ENCODE measurements around the gene FRMD8.
"Not testable (repeated sequence)": the region's sequence is repeated elsewhere in the genome, so short reads cannot be mapped to it uniquely, and the experiment has no call there.

FRMD8 gene

DNA sequence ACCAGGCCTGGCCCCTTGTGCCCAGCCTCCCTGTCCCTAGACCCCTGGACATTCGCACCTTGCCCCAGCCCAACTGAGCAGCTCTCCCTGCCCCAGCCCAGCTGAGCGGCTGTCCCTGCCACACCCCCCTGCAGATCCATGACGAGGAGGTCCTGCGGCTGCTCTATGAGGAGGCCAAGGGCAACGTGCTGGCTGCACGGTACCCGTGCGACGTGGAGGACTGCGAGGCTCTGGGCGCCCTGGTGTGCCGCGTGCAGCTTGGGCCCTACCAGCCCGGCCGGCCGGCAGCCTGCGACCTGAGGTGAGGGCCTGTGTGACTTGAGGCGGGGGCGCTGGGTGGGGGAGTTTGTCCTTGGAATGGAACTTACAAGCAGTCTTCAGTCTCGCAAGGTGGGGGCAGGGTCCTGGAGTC lies 7.7 kb downstream of the FRMD8 start:
- DNase-seq = no peak

DNA sequence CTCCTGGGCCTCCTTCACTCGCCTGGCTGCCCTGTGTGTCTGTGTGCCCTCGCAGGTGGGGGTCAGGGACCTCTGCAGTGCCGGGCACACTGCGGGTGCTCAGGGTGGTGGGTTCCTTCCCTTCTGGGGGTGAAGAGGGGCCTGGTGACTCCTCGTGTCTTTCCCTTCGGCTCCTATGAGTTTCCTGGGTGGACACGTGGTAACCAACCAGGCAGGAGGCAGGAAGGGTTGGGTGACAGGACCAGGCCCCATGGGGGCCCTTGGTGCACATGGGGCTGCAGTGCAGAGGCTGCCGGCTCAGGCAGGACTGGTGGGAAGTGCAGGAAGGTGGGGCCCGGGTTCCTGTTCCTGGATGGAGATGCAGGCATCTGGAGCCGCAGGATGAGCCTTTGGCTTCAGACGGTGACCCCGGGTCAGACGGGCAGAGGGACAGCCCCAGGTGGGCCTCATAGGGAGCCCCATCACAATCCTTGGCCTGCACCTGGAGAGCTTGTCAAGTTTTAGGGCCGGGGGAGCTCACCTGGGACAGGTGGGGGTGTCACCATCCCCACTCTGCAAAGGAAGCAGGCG lies 9.6 kb downstream of the FRMD8 start:
- no peak for DNase-seq

DNA sequence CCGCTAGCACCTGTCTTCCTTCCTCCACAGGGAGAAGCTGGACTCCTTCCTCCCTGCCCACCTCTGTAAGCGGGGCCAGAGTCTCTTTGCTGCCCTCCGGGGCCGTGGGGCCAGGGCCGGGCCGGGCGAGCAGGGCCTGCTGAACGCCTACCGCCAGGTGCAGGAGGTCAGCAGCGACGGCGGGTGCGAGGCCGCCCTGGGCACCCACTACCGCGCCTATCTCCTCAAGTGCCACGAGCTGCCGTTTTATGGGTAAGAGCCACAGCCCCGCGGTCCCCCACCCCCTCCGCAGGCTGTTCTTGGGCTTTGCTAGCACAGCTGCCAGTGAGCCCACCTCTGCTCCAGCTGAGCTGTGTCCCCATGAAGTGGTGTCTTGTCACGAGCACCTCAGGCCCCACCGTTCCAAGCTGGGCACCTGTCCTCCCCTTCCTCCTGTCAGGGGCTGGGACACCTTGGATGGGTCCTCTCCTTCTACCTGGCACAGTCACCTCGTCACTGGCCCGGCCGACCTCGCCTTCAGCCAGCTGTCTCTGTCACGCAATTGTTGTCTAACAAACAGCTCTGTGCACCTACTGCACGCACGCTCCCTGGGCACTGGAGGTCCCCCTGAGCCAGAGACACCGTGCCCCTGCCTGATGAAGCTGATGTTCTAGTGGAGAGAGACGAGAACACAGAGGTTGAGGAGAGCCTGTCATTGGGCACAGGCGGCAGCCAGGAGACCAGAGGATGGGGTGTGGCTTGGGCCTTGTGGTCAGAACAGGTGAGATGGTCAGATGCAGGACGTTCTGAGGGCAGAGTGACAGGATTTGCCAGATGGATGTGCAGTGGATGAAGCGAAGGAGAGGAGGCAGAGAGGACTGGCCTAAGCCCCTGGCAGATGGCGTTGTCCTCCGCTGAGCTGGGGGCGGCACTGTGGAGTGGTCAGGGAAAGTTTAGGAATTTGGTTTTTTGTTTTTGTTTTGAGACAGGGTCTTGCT lies 10.6 kb downstream of the FRMD8 start:
- no peak for DNase-seq

DNA sequence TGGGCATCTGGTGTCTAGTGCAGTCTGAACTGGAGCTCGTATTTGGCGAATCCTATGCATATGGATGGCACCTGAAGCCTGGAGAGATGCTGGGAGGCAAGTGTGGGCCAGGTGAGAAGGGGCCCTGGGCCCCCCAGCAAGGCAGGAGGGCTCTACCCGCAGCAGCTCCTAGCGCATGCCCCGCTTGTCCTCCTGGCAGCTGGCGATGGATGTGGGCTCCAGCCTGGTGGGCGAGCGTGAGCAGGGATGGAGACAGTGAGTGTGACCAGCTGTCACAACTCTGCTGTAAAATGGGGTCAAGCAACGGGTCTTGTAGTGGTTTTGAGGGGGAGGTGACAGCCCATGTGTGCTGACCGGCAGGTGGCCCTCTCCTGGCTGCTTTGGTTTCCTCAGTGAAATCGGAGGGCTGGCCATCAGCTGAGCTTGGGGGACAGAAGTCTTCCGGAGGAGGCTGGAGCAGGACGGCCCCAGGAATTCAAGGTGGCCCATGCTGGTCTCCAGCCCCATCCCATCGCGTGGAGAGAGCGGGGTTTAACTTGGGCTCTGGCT lies 12.0 kb downstream of the FRMD8 start:
- DNase-seq = no peak

DNA sequence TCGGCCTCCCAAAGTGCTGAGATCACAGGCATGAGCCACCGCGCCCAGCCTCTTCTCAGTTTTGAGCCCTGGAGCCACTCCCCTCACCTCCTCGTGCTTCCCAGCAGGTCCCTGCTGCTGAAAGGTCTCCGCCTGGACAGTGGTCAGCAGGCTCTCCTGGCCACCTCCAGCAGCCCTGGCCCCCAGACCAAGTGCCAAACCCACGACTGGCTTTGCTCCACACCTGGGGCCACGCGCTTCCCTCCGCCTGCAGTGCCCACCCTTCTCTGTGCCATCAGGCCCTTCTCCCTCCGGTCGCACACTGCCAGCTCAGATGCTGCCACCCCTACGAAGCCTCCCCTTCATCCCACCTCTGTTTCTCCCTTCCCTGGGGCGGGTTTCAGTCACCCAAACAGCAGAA lies 12.8 kb downstream of the FRMD8 start:
- no peak for DNase-seq

DNA sequence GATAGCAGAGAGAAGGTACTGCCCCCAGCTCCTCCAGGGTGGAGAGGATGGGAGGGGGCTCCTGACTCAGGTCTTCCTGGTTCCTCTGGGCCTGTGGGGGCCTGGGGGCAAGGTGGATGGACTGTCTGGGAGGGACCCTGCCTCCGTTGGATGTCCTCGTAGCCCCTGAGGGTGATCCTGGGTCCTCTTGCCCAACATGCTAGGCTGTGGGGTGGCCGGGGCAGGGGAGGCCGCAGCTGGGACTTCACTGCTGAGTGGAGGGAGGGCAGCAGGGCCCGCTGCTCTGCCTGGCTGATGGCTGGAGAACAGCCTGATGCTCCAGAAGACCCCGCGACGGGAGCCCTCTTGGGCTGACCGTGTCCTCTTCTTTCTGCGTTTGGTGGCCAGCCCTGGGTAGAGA lies 13.4 kb downstream of the FRMD8 start:
- DNase-seq = no peak

DNA sequence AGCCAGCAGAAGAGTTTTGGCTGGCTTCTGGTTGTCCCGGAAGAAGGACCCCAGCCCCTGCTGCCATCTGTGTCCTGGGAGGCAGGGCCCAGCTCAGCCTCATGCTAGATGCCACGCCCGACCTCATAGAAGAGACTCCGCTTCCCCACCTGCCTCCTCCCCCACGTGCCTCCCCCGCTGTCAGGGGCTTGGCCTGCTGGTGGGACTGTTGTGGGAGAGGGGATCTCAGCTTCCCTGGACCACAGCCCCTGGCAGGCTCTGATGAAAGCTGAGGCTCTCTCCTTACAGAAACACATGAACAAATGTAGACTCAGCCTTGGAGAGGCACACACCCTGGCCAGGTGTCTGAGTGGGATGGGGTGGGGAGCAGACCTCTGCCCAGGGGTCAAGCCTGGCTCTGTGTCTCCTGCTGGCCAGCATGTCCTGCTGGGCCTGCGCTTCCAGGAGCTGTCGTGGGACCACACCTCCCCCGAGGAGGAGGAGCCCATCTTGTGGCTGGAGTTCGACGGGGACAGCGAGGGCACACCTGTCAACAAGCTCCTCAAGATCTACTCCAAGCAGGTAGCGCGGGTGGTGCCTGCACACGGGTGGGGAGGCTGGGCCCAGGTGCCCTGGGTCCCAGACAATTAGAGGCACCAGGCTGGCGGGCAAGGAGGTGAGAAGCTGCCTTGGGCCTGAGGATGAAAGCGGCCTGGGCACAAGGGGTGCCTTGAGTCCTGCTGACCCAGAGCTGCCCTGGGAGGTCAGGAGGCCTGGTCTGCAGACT lies 14.1 kb downstream of the FRMD8 start:
- no peak for DNase-seq

DNA sequence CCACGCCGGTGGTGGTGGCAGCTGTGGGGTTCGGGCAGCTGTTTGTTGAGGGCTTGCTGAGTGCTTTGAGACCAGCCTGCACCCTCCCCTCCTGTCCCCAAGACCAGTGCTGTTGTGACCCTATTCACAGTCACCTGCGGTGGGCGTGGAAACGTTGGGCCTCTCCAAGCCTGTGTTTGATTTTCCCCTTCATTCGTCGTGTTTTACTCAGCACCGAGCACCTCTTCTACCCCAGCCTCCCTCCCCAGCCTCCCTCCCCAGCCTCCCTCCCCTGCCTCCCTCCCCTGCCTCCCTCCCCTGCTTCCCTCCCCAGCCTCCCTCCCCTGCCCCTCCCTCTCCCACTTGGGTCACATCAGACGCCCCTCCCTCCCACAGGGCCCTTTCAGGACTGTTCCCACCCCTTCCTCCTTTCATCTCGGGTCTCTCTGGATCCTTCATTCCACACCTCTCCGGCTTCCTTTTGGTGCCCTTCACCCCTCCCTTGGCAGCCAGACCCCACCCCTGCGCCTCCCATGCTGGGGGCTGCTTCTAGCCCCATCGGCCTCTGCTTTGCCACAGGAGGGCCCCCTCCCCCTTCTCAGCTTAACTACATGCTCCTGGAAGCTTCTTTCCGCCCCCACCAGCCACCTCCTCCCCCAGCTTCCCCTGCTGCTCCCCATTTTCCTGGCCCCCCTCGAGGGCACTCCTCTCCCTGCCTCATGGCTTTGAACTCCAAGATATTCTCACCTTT lies 14.8 kb downstream of the FRMD8 start:
- DNase-seq = no peak

DNA sequence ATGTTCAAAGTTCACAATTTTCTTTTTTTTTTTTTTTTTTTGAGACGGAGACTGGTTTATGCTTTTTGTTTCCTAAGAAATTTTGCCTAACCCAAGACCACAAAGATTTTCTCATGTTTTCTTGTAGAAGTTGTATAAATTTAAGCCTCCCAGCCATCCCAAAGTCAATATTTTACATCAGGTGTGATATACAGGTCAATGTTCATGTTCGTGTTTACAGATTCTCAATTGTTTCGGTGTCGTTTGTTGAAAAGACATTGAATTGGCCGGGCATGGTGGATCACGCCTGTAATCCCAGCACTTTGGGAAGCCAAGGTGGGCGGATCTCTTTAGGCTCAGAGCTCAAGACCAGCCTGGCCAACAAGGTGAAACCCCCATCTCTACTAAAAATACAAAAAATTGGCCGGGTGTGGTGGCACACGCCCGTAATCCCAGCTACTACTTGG lies 15.4 kb downstream of the FRMD8 start:
- no peak for DNase-seq

DNA sequence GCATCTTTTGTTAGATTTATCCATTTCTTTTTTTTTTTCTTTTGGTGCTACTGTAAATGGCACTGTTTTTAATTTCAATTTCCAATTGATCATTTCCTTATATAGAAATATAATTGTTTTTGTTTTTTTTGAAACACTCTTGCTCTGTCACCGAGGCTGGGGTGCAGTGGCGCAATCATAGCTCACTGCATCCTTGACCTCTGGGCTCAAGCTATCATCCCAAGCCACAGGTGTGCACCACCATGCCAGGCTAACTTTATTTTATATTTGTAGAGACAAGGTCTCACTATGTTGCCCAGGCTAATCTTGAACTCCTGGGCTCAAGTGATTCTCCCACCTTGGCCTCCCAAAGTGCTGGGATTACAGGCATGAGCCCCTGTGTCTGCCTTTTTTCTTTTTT lies 16.4 kb downstream of the FRMD8 start:
- no peak for DNase-seq

DNA sequence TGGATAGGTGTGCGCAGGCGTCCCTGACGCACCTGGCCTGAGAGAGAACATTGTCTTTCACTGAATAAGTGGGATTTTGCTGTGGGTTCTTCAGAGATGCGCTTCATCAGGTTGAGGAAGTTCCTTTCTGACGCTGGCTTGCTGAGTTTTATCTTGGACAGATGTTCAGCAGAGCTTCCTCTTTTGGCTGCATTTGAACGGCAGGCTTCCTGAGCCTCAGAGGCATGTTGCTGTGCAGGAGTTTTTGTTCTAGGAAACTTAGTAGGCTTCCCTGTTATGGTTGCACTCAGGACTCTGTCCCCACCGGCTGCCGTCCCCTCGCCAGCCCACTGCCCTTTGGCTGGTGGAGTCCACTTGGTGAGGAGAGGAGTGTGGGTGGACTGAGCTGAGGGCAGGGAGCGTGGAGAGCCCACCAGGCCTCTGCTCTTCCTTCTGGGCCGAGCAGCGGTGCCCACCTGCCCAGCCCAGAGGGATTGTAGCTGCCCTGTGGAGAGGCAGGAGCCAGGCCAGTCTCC lies 17.2 kb downstream of the FRMD8 start:
- DNase-seq = no peak

DNA sequence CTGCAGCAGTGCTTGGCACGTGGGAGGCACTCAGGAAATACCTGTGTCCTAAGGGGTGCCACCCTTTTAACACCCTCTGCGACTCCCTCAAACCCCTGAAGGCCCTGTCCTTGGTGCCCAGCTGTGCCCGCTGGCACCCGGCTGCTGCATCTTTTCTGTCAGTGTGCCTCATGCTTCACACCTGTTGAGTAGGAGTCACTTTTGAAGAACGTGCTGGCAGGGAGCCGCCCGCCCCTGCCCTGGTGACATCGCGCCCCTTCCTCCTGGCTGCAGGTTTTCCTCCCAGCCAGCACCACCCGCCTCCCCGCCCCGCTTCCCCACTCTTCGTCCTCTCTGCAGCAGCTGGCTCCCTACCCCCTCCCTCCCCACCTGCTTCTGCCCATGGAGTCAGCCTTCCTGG lies 17.8 kb downstream of the FRMD8 start:
- DNase-seq = no peak

DNA sequence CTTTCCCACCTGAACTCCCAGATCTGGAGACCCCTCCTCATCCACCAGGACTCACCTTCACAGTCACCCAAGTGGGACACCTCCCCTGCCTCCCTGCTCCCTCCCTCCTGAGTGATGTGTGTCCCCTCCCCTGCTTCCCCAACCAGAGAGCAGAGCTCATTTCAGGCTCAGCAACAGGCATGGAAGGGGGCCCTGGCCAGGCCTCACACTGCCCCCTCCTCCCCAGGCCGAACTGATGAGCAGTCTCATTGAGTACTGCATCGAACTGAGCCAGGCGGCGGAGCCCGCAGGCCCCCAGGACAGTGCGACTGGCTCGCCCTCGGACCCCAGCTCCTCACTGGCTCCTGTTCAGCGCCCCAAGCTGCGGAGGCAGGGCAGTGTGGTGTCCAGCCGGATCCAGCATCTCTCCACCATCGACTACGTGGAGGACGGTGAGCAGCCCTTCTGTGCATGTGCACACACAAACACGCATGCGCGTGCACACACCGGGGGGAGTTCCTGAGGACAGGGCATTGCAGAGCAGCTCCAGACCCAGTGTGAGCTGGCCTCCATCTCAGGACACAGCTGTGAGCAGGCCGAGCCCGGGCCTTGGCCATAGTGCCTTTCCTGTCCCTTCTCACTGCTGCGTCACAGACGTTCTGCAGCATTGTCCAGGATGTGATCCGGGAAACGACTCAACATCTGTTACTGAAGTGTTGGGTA lies 18.4 kb downstream of the FRMD8 start:
- no peak for DNase-seq

DNA sequence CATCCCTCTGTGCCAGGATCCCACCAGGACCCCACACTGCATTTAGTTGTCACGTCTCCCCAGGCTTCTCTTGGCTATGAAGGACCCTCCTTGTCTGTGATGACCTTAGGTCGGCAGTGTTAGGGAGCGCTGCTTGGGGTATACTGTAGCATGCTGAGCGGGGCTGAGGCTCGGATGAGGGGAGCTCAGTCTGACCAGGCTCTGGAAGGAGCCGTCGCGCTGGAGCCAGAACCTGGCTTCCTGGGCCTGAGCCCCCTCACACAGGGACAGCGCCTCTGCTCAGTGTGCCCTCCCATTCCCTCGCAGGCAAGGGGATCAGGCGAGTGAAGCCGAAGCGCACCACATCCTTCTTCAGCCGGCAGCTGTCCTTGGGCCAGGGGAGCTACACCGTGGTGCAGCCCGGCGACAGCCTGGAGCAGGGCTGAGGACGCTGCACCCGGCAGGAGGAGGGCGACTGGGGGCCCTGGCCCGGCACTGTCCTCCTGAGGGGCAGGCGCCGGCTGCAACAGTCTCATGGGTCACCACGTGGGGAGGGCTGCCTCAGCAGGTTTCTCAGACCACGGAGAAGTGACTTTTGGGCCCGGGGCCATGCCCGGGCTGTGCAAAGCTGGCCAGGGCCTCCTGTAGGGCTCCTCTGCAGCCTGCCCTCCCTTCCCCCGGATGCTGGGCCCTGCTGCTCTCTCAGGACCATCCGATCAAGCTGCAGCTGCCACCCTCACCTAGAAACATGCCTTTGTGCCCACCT lies 24.7 kb downstream of the FRMD8 start:
- DNase-seq = no peak

DNA sequence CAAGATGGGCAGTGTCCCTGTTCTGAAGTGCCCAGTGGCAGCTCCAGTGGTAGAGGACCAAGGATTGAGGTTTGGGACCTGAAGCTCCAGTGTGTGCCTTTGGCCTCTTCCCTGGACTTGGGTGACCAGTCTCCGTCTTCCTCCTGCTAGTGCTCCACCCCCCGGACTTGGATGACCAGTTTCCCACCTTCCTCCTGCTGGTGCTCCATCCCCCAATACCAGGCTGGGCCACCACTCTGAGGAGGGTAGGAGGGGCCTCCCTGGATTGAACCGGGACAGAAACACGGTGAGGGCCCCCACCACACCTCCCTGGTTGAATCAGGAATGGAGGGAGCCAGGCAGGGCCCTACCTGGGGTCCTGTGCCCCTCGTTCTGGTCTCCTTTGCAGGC lies 25.2 kb downstream of the FRMD8 start:
- no peak for DNase-seq

DNA sequence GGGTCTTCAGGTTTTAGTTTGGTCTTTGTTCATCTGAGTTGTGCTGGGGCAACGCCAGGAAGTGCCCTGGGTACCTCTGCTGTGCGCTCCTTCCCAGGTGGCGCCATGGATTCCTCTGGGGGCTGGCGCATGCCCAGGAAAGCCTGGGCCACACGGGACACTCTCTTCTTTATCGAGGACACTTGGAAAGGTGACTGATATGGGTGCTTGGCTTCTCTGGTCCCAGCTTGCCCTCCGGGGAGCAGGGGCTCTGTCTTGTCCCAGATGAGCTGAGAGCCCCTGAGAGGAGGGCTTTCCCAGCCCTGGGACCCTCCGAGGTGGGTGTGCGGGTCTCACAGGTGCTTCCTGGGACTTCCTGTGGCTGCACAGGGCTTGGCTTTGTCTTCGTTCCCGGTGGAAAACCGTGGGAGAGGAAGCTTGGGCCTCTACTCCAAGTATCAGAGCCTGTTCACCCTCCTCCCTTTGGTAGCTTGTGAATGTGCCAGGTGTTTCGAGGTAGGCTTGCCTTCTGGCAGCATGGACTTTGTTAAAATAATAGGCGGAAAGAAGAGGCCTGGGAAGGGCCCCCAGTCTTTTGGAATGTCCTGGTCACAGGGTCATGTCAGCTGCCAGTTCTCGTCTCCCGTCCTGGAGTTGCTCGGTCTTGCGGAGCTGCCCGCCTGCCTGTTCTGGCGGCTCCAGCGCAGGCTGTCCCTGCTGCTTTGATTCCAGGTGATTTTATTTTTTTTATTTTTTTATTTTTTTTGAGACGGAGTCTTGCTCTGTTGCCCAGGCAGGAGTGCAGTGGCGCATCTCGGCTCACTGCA lies 26.0 kb downstream of the FRMD8 start:
- DNase-seq = no peak

DNA sequence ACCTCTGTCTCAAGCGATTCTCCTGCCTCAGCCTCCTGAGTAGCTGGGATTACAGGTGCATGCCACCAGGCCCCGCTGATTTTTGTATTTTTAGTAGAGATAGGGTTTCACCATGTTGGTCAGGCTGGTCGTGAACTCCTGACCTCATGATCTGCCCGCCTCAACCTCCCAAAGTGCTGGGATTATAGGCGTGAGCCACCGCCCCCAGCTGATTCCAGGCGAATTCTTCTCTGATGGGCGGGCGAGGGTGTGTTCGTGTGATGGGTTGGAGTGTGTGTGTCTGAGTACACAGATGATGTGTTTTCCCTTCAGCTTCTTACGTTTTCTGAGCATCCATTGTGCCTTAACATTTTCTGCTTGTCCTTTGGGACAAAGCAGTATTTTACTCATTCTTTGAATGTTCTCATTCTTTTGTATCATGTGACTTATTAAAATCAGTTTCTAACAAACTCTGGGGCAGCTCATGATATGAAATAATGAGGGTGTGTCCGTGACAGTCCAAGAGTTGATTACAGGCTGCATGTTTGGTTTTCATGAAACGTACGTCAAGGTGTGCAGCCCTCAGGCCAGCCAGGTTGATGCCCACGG lies 26.7 kb downstream of the FRMD8 start:
- DNase-seq = not testable (repeated sequence)

DNA sequence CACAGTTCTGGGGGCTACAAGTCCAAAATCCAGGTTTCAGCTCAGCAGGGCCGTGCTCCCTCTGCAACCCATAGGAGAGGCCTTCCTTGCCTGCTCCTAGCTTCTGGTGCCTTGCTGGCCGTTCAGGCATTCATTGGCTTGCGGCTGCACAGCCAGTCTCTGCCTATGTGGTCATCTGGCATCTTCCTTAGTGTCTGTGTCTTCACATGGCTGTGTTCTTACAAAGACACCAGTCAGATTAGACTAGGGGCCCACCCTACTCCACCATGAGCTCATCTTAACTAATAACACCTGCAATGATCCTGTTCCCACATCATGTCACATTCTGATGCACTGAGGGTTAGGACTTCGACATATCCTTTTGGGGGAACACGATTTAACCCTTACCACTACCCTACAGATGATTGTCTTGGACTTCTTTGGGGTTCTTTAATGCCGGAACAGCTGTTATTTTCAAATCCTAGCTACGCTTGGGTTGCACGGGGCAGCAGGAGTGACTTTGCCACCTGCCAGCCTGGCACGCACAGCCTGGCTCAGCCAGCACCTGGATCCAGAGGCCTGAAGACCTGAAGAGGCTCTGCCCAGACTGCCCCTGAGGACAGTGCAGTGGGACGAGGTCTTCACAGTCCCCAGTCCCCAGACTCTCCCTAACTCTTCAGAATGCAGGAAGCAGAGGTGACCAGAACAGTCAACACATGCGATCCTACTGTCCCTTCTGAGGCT lies 28.5 kb downstream of the FRMD8 start:
- DNase-seq = no peak

Data from cortex of kidney (tissue), 1 donor.